B cell (primary cell): ENCODE data around the gene SRRM4. TPM values are rescaled to one million over a fixed set of nuclear protein-coding genes. Genes with fewer than 3 reads are reported as not detected.
A peak's percentile ranks its signal among the peaks of the same experiment; 100 is the strongest.

ENCODE experiments used
- ATAC-seq: fragments of 200-7000 bp; cut with Tn5 transposase; one replicate; pipeline ENCODE4 v1.10.0; 2021; ENCODE audit warnings: low read depth, mild to moderate bottlenecking, moderate number of reproducible peaks, moderate library complexity
- CTCF ChIA-PET: fragments of 350-600 bp; sonication (Branson Sonifier 250); formaldehyde crosslinking; loops from one replicate; lab custom pipeline; 2021; ENCODE audit warnings: antibody characterized with exemption, inconsistent platforms; lab: Charles Lee
- POLR2A ChIA-PET: fragments of 350-600 bp; sonication (Branson Sonifier 250); formaldehyde crosslinking; loops from one replicate; lab custom pipeline; 2021; ENCODE audit warnings: antibody characterized with exemption; lab: Charles Lee
- DNase-seq: peaks from one replicate; pipeline ENCODE4 v3.0.0; 2013
- H2AFZ ChIP-seq: 2 replicates; pipeline ENCODE4 v1.6.1; 2012; ENCODE audit warnings: mild to moderate bottlenecking, low read depth, low read length; ENCODE audit not compliant: insufficient read depth, poor library complexity, severe bottlenecking
- H3K27ac ChIP-seq, 2 donors: 1 replicate in 1 of 2; 2 replicates in 1 of 2; pipeline ENCODE4 v1.5.1; 2012 to 2013; ENCODE audit warnings: low read length in 2 of 2, mild to moderate bottlenecking in 2 of 2, moderate library complexity in 1 of 2
- H3K27me3 ChIP-seq, 4 experiments: fragments of 200-600 bp in 1 of 4; sonication (generic) in 1 of 4; replicated peaks in 1 of 4; 1 replicate in 2 of 4; 2 replicates in 2 of 4; pipeline versions ENCODE4 v1.6.1 to v1.7.0; 2013 to 2016; ENCODE audit warnings: low read length in 3 of 4, mild to moderate bottlenecking in 2 of 4, mixed read lengths in 1 of 4, moderate library complexity in 1 of 4; ENCODE audit not compliant: insufficient read depth in 4 of 4, control insufficient read depth in 3 of 4; ENCODE audit errors: control extremely low read depth in 1 of 4
- H3K36me3 ChIP-seq, 2 experiments: replicated peaks in 1 of 2; 1 replicate in 1 of 2; 2 replicates in 1 of 2; pipeline versions ENCODE4 v1.6.1 to v1.7.1; 2013; ENCODE audit warnings: low read length in 1 of 2; ENCODE audit not compliant: insufficient read depth in 2 of 2, control insufficient read depth in 1 of 2; ENCODE audit errors: control extremely low read depth in 1 of 2, extremely low read depth in 1 of 2
- H3K4me1 ChIP-seq, 2 donors: fragments of 200-600 bp in 1 of 2; sonication (generic) in 1 of 2; 1 replicate in 1 of 2; 2 replicates in 1 of 2; pipeline versions ENCODE4 v1.5.1 to v1.6.1; 2013 to 2017; ENCODE audit warnings: low read length in 2 of 2; ENCODE audit not compliant: control insufficient read depth in 2 of 2, insufficient read depth in 2 of 2
- H3K4me2 ChIP-seq: replicated peaks from 2 replicates; pipeline ENCODE3; 2012; ENCODE audit warnings: mild to moderate bottlenecking, low read depth, low read length; ENCODE audit not compliant: poor library complexity, severe bottlenecking
- H3K4me3 ChIP-seq, 5 experiments: fragments of 200-600 bp in 1 of 5; sonication (generic) in 1 of 5; 1 replicate in 3 of 5; 2 replicates in 2 of 5; pipeline versions ENCODE4 v1.5.1 to v1.7.0; 2011 to 2016; ENCODE audit warnings: low read length in 4 of 5, mild to moderate bottlenecking in 4 of 5, low read depth in 2 of 5, control low read depth in 1 of 5, moderate library complexity in 1 of 5; ENCODE audit not compliant: insufficient read depth in 1 of 5; ENCODE audit errors: control extremely low read depth in 1 of 5, extremely low read depth in 1 of 5
- H3K79me2 ChIP-seq: fragments of 200-600 bp; sonication (generic); one replicate; pipeline ENCODE4 v1.6.0; 2016; ENCODE audit warnings: low read length; ENCODE audit not compliant: control insufficient read depth, insufficient read depth
- H3K9ac ChIP-seq: fragments of 200-600 bp; sonication (generic); 2 replicates; pipeline ENCODE4 v1.6.1; 2017; ENCODE audit warnings: mild to moderate bottlenecking, low read length, moderate library complexity
- H3K9me3 ChIP-seq, 3 donors: one replicate each; pipeline versions ENCODE4 v1.6.1 to v1.7.1; 2013; ENCODE audit warnings: low read length in 2 of 3; ENCODE audit not compliant: control insufficient read depth in 2 of 3, insufficient read depth in 1 of 3; ENCODE audit errors: control extremely low read depth in 1 of 3
- H4K20me1 ChIP-seq: 2 replicates; pipeline ENCODE4 v1.6.0; 2012; ENCODE audit warnings: mild to moderate bottlenecking, low read length; ENCODE audit not compliant: insufficient read depth, control insufficient read depth, poor library complexity, severe bottlenecking
- H3K27ac Mint-ChIP-seq: one replicate; pipeline ENCODE4 v1.8.0; 2021; ENCODE audit warnings: mixed read lengths
- H3K27me3 Mint-ChIP-seq: one replicate; pipeline ENCODE4 v1.8.0; 2021; ENCODE audit warnings: mixed read lengths
- H3K4me1 Mint-ChIP-seq: one replicate; pipeline ENCODE4 v1.8.0; 2021; ENCODE audit warnings: mixed read lengths
- H3K4me3 Mint-ChIP-seq: one replicate; pipeline ENCODE4 v1.8.0; 2021; ENCODE audit warnings: mixed read lengths
- H3K9me3 Mint-ChIP-seq: one replicate; pipeline ENCODE4 v1.8.0; 2022; ENCODE audit warnings: mixed read lengths; ENCODE audit not compliant: insufficient read depth
- EZH2 ChIP-seq: IDR thresholded peaks from 2 replicates; pipeline ENCODE4 v1.6.1; 2012; ENCODE audit warnings: borderline replicate concordance, low read depth, mild to moderate bottlenecking, moderate library complexity, low read length; ENCODE audit not compliant: insufficient read depth, poor library complexity, severe bottlenecking
- WGBS: methylation state at CpG from one replicate; pipeline ENCODE4 v1.1.5; 2013; ENCODE audit warnings: missing lambda C conversion rate; ENCODE audit not compliant: insufficient coverage; 5-methylcytosine and 5-hydroxymethylcytosine counted together
- intact Hi-C: fragments of 100-400 bp; cut with micrococcal nuclease; formaldehyde crosslinking; loops from one replicate; pipeline ENCODE4 v1.10.0; 2022
- polyA plus RNA-seq: library from polyadenylated mRNA; depleted of rRNA; stranded (reverse); fragments of >200 nt; gene quantifications from 2 replicates; pipeline ENCODE4 v1.2.3, GENCODE V29; 2012
- total RNA-seq, 2 donors: library from RNA; stranded (reverse); fragments of 120-200 nt in 1 of 2; gene quantifications; 1 replicate in 1 of 2; 2 replicates in 1 of 2; pipeline versions ENCODE4 v1.2.3 to v1.2.4, GENCODE V29; 2013 to 2022
- TF ChIP-seq, protein P1 (sequence below): fragments of 200-600 bp; IDR thresholded peaks from one replicate; pipeline ENCODE4 v1.8.0; 2022; ENCODE audit warnings: antibody characterized with exemption, mild to moderate bottlenecking

Gene SRRM4
- total and polyA plus RNA-seq, 2 donors (not counting 1 experiment from before 2014, with no cell fraction given): not detected

GRCh38 chr12:119036878-119037825 is 55.8 kb downstream of the SRRM4 start:
- ChIA-PET CTCF (interaction anchor here (0.6 to 1.5 kb wide), 4 partner anchors 9 to 1075 kb away, joined by 3 to 4 read pairs (median 4); no protein-coding TSS in a partner anchor), POLR2A (no interaction called here)
- H4K20me1 ChIP-seq: no peaks in the 10 kb centered on the region
- no peaks in the 10 kb centered on the region for H3K4me1 Mint-ChIP-seq
- H3K27ac Mint-ChIP-seq: no peak overlapping the region
- H3K9me3 Mint-ChIP-seq: no peaks in the 10 kb centered on the region
- no peak overlapping the region for H3K4me3 Mint-ChIP-seq
- peaks cover 5% of the 10 kb centered on the region for H3K27me3 Mint-ChIP-seq
- DNase-seq: peak; percentile 19
- H3K4me1 ChIP-seq: no peaks in the 10 kb centered on the region
- H3K27me3 ChIP-seq: no peaks in the 10 kb centered on the region
- no peak overlapping the region for H3K9ac ChIP-seq
- ATAC-seq: no peak
- intact Hi-C loops: loop anchor here (10.0 kb wide), 1 partner anchor 632 kb away; no protein-coding TSS in a partner anchor
- no peaks in the 10 kb centered on the region for H3K36me3 ChIP-seq
- no peak overlapping the region for H3K4me3 ChIP-seq
- H3K79me2 ChIP-seq: no peaks in the 10 kb centered on the region
- no peak for TF ChIP-seq EZH2
- TF ChIP-seq, protein P1, sequence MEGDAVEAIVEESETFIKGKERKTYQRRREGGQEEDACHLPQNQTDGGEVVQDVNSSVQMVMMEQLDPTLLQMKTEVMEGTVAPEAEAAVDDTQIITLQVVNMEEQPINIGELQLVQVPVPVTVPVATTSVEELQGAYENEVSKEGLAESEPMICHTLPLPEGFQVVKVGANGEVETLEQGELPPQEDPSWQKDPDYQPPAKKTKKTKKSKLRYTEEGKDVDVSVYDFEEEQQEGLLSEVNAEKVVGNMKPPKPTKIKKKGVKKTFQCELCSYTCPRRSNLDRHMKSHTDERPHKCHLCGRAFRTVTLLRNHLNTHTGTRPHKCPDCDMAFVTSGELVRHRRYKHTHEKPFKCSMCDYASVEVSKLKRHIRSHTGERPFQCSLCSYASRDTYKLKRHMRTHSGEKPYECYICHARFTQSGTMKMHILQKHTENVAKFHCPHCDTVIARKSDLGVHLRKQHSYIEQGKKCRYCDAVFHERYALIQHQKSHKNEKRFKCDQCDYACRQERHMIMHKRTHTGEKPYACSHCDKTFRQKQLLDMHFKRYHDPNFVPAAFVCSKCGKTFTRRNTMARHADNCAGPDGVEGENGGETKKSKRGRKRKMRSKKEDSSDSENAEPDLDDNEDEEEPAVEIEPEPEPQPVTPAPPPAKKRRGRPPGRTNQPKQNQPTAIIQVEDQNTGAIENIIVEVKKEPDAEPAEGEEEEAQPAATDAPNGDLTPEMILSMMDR: peak; percentile 48
- no peaks in the 10 kb centered on the region for H3K9me3 ChIP-seq
- H2AFZ ChIP-seq: no peak overlapping the region
- WGBS: 65% methylated on average over 5 of the region's 17 CpGs
- H3K27ac ChIP-seq: no peak overlapping the region
- H3K4me2 ChIP-seq: no peak overlapping the region

DNA sequence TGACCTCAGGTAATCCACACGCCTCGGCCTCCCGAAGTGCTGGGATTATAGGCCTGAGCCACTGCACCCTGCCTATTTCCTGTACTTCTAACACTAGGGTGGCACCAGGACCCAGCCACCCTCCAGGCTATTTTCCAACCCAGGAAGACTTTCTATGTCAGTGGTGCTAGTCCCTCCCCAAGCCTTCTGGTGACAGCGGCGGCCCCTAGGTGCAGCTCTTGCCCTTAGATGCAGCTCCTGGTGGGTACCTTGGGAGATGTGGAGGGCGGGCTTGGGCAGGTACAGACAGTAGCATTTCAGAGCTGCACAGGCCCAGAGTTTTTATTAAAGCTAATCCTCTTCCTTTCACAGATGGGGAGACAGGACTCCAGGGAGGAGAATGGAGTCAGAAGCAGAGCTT is 62.8 kb downstream of the SRRM4 start:
- ChIA-PET POLR2A (no interaction called here), CTCF (no interaction called here)
- intact Hi-C loops: no loop called here
- Histone ChIP-seq H3K9me3 (no peaks in the 10 kb centered on the region), H3K4me3 (no peak overlapping the region), H3K9ac (no peak overlapping the region), H2AFZ (no peak overlapping the region), H3K27me3 (no peaks in the 10 kb centered on the region), H4K20me1 (no peaks in the 10 kb centered on the region), H3K27ac (no peak overlapping the region), H3K4me2 (no peak overlapping the region), H3K4me1 (no peaks in the 10 kb centered on the region), H3K36me3 (no peaks in the 10 kb centered on the region), H3K79me2 (no peaks in the 10 kb centered on the region)
- ATAC-seq (no peak), DNase-seq (no peak)
- H3K4me3 Mint-ChIP-seq: no peak overlapping the region
- peaks cover 3% of the 10 kb centered on the region for H3K9me3 Mint-ChIP-seq
- no peak overlapping the region for H3K27ac Mint-ChIP-seq
- no peaks in the 10 kb centered on the region for H3K4me1 Mint-ChIP-seq
- no peak for TF ChIP-seq EZH2
- TF ChIP-seq, protein P1: no peak
- 100% methylated on average over 3 of the region's 6 CpGs for WGBS
- peaks cover 3% of the 10 kb centered on the region for H3K27me3 Mint-ChIP-seq
